ENCODE results near the gene USP5.

DNA sequence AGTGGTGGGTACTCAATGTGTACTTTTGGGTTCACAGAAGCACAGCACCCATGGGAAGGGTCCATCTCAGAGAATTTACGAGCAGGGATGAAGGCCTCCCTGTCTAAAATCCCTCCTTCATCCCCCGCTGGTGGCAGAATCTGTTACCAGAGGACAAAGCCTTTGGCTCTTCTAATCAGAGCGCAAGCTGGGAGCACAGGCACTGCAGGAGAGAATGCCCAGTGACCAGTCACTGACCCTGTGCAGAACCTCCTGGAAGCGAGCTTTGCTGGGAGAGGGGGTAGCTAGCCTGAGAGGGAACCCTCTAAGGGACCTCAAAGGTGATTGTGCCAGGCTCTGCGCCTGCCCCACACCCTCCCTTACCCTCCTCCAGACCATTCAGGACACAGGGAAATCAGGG is 31.8 kb upstream of the USP5 start:
- TF ChIP-seq, protein P1, sequence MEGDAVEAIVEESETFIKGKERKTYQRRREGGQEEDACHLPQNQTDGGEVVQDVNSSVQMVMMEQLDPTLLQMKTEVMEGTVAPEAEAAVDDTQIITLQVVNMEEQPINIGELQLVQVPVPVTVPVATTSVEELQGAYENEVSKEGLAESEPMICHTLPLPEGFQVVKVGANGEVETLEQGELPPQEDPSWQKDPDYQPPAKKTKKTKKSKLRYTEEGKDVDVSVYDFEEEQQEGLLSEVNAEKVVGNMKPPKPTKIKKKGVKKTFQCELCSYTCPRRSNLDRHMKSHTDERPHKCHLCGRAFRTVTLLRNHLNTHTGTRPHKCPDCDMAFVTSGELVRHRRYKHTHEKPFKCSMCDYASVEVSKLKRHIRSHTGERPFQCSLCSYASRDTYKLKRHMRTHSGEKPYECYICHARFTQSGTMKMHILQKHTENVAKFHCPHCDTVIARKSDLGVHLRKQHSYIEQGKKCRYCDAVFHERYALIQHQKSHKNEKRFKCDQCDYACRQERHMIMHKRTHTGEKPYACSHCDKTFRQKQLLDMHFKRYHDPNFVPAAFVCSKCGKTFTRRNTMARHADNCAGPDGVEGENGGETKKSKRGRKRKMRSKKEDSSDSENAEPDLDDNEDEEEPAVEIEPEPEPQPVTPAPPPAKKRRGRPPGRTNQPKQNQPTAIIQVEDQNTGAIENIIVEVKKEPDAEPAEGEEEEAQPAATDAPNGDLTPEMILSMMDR (IDR thresholded peaks at IDR 0.05) = no peak
- TF ChIP-seq POLR2AphosphoS5 (IDR thresholded peaks at IDR 0.05) = no peak

Measured in upper lobe of left lung (tissue), 4 donors.